ENCODE measurements around the gene SLC22A16.

The SLC22A16 gene

DNA sequence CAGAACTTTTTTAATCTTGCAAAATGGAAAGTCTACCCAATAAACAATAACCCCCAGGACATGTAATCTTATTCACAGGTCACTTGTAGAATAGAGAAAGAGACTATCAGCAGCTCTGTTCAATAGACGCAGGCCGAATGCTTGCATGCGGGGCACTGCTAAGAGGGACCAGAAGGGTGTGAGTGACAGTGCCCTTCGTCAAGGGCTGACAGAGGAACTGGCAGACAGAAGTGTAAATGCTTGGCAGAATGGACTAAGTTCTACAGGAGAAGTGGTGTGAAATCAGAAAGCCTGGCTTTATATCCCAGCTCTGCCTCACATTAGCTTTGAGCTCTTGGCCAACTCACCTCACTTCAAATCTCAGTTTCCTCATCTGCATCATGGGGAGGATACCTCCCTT, 82.0 kb downstream of the SLC22A16 start:
- DNase-seq, result no peak
- no peak for TF ChIP-seq CTCF (IDR thresholded peaks at IDR 0.05)
- Mint-ChIP-seq H3K4me3 (no peak overlapping the region), H3K4me1 (peaks cover 29% of the 10 kb centered on the region), H3K27ac (no peak overlapping the region), H3K9me3 (no peaks in the 10 kb centered on the region), H3K27me3 (ENCODE audit: low read depth, poor library complexity) (peaks cover 11% of the 10 kb centered on the region), H3K36me3 (ENCODE audit: low read depth) (no peaks in the 10 kb centered on the region)

GRCh38 chr6:110392727-110393126, 83.7 kb downstream of the SLC22A16 start:
- no peak for DNase-seq
- no peak for TF ChIP-seq CTCF (IDR thresholded peaks at IDR 0.05)

DNA sequence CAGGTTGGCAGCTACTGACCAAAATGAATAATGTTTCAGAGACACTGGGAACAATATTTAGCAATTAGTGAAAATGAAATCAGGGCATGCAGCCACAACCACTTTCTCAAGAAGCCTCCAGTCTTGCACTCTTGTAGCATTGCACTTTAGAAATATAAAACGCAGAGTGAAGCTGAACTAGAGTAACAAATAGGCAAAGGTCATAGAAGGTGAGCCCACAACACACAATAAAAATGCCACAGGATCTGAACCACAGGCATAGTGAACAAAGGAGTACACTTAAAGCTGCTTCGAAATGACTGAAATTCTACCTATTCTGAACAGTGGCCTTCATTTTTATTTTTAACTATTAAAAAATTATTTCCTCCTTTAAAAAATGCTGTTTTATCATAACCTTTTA, 86.0 kb downstream of the SLC22A16 start:
- Mint-ChIP-seq H3K4me1 (peaks cover 34% of the 10 kb centered on the region), H3K4me3 (no peak overlapping the region), H3K27ac (no peak overlapping the region), H3K27me3 (ENCODE audit: low read depth, poor library complexity) (peaks cover 9% of the 10 kb centered on the region), H3K36me3 (ENCODE audit: low read depth) (no peaks in the 10 kb centered on the region), H3K9me3 (no peaks in the 10 kb centered on the region)
- TF ChIP-seq CTCF (IDR thresholded peaks at IDR 0.05), result no peak
- DNase-seq, result no peak

More at GRCh38 chr6:110392727-110393126, 83.7 kb downstream of the SLC22A16 start:
- Mint-ChIP-seq H3K27me3 (ENCODE audit: low read depth, poor library complexity) (peaks cover 6% of the 10 kb centered on the region), H3K27ac (no peak overlapping the region), H3K9me3 (no peaks in the 10 kb centered on the region), H3K4me3 (no peak overlapping the region), H3K4me1 (peaks cover 31% of the 10 kb centered on the region), H3K36me3 (ENCODE audit: low read depth) (no peaks in the 10 kb centered on the region)

DNA sequence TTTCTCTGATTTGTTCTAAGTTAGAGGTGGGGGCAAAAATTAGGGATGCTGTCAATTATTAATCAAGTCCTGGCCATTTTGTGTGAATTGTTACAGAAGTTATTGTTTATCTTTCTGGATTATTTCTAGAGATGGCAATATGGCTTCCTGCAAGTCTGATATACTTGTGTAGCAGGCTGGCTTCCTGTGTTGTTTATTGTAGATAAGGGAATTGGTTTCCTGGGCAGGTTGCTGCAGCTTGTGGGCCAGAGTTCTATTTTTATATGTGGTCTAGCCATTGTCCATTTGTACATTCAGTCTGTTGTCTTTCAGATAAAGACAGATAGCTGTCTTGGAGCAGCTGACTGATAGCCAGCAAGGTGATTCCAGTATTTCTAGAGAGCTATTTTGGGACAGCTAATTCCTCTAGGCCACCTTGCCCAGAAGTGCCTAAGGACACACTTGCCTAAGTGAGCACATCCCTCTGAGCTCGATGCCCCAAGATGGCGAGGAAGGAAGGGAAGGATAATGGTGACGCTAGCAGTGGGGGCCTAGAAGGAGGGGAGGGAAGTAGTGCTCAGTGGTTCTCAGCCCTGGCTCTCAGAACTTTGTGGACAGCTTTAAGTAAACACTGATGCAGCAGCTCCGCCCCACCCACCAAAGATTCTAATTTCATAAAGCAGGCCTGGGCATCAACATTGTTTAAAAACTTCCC, 86.6 kb downstream of the SLC22A16 start:
- DNase-seq, result no peak
- no peaks in the 10 kb centered on the region for H3K36me3 Mint-ChIP-seq (ENCODE audit: low read depth)
- peaks cover 9% of the 10 kb centered on the region for H3K27me3 Mint-ChIP-seq (ENCODE audit: low read depth, poor library complexity)
- H3K4me1 Mint-ChIP-seq, result peaks cover 34% of the 10 kb centered on the region
- H3K9me3 Mint-ChIP-seq, result no peaks in the 10 kb centered on the region
- no peak overlapping the region for H3K4me3 Mint-ChIP-seq
- no peak for TF ChIP-seq CTCF (IDR thresholded peaks at IDR 0.05)
- no peak overlapping the region for H3K27ac Mint-ChIP-seq

DNA sequence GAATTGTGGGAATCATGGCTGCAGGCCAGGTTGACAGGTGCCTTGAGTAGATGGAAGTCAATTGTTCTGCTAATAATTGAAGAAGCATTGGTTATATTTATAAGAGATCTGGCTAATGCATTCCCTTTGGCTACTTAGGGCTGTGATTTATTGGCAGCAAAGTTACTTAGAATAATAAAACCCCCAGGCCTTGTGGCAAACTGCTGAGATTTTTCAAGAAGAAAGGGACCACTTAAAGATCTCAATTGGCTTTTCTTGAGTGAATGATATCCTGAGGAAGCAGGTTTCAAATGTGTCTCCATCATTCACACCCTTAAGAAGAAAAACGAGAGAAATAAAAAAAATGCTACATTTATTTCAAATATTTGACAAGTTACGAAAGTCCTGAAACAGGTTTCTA, 88.4 kb downstream of the SLC22A16 start:
- Mint-ChIP-seq H3K9me3 (peaks cover 8% of the 10 kb centered on the region), H3K36me3 (ENCODE audit: low read depth) (no peaks in the 10 kb centered on the region), H3K27me3 (ENCODE audit: low read depth, poor library complexity) (peaks cover 6% of the 10 kb centered on the region), H3K4me3 (no peak overlapping the region), H3K4me1 (peaks cover 34% of the 10 kb centered on the region), H3K27ac (no peak overlapping the region)
- DNase-seq, result no peak
- no peak for TF ChIP-seq CTCF (IDR thresholded peaks at IDR 0.05)

GRCh38 chr6:110385458-110385863, 91.0 kb downstream of the SLC22A16 start:
- H3K9me3 Mint-ChIP-seq, result peaks cover 32% of the 10 kb centered on the region
- peaks cover 4% of the 10 kb centered on the region for H3K27me3 Mint-ChIP-seq (ENCODE audit: low read depth, poor library complexity)
- DNase-seq, result no peak
- no peak overlapping the region for H3K27ac Mint-ChIP-seq
- H3K4me3 Mint-ChIP-seq, result no peak overlapping the region
- H3K36me3 Mint-ChIP-seq (ENCODE audit: low read depth), result no peaks in the 10 kb centered on the region
- H3K4me1 Mint-ChIP-seq, result peaks cover 29% of the 10 kb centered on the region
- no peak for TF ChIP-seq CTCF (IDR thresholded peaks at IDR 0.05)
